ENCODE measurements around the gene SHKBP1.

Gene SHKBP1

DNA sequence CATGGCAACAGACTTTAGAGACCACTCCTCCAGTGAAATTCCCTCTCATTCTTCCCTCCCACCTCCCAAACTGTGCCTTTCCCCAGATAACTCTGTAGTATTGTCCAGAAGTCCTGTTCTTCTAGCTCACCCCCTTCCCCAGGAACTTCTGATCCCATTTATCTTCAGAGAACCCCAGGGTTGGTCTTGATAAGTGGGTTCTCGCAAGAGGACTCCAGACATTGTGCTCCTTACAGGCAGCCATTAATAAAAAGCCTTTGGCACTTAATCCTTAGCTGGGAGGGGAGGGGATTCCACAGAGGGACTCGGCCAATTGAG is 26.4 kb downstream of the SHKBP1 start:
- DNase-seq (ENCODE audit: low spot score) = no peak

DNA sequence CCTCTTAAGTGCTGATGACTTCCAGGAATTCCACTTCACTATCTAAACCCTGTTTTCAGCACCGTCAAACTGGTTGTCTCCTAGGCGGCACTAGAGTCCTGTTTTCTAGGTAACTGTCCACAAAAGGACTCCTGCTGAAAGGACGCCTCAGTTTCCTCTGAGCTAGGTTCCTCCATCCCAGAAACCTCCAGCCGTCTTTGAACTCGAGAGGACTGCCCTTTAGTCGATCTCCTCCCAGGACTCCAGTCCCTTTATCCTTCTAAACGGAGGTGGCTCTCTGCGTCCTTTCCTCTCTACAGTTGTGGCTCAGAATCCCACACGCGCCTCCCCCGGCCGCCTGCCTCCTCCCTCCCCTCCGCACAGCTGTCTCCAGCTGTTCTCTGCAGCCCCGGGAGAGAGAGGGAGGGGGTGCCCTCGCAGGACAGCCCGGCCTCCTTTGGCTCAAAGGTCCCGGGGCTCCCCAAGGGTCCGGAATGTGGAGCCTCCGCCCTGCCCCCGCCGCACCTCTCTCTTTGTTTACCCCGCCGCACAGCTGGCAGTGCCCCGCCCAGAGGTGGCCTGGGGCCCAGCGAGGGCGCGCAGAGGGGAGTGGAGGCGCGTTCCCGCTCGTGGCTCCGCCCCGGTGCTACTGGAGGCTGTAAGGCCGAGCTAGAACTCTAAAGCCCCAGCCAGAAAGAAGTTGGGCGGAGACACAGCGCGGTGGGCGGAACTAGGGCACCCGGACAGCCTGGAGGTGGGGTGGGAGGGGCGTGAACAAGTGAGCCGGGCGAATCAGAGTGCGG is 26.9 kb downstream of the SHKBP1 start:
- peak; percentile 98 for DNase-seq (ENCODE audit: low spot score)

DNA sequence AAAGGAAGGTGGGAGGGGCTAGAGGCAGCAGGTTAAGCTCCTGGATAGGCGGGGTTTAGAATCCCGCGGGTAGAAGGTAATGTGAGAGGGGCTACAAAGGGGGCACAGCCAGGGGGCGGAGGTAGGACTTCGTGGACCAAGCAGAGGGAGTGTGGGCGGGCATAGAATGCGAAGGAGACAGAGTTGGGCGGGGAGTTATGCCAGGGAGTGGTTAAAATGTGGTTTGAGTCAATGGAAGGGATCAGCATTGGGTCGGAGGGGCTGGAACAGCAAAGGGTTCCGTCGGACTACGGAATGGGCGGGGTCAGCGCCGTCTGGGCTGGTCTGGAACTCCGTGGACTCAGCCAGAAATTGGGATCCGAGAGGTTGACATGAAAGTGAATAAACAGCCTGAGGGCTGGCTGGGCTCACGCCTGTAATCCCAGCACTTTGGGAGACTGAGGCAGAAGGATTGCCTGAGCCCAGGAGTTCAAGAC is 27.5 kb downstream of the SHKBP1 start:
- DNase-seq (ENCODE audit: low spot score) = no peak

DNA sequence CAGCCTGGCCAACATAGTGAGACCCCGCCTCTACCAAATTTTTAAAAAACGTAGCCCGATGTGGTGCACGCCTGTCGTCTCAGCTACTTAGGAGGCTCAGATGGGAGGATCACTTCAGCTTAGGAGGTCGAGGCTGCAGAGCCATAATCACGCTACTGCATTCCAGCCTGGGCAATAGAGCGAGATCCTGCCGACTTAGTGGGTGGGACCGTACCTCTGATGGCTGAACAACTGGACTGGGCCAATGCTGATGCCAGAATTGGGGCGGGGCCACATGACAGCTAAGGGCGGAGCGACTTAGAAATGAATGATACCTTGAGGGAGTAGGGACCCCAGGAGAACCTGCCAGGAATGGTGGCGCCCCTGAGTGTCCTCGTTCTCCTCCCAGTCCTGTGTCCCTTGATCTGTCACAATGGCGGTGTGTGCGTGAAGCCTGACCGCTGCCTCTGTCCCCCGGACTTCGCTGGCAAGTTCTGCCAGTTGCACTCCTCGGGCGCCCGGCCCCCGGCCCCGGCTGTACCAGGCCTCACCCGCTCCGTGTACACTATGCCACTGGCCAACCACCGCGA is 28.1 kb downstream of the SHKBP1 start:
- DNase-seq (ENCODE audit: low spot score) = no peak

DNA sequence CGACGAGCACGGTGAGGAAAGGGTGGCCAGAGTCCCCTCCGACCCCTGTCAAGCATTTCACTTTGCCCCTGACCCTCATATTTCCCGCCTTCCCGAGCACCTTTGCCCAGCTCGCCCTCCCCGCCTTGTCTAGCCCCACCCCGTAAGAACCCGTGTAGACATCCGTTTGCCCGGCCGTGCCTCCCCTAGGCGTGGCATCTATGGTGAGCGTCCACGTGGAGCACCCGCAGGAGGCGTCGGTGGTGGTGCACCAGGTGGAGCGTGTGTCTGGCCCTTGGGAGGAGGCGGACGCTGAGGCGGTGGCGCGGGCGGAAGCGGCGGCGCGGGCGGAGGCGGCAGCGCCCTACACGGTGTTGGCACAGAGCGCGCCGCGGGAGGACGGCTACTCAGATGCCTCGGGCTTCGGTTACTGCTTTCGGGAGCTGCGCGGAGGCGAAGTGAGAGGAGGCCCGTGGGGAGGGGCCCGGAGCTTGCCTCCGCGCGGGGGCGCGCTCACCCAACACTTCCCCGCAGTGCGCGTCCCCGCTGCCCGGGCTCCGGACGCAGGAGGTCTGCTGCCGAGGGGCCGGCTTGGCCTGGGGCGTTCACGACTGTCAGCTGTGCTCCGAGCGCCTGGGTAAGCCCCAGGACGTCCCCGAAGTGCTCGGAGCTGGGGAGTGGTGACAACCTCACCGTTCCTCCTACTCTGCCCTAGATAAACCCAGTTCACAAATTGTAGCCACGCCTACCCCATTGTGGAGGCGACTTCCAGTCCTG is 28.7 kb downstream of the SHKBP1 start:
- DNase-seq (ENCODE audit: low spot score) = peak; percentile 86

DNA sequence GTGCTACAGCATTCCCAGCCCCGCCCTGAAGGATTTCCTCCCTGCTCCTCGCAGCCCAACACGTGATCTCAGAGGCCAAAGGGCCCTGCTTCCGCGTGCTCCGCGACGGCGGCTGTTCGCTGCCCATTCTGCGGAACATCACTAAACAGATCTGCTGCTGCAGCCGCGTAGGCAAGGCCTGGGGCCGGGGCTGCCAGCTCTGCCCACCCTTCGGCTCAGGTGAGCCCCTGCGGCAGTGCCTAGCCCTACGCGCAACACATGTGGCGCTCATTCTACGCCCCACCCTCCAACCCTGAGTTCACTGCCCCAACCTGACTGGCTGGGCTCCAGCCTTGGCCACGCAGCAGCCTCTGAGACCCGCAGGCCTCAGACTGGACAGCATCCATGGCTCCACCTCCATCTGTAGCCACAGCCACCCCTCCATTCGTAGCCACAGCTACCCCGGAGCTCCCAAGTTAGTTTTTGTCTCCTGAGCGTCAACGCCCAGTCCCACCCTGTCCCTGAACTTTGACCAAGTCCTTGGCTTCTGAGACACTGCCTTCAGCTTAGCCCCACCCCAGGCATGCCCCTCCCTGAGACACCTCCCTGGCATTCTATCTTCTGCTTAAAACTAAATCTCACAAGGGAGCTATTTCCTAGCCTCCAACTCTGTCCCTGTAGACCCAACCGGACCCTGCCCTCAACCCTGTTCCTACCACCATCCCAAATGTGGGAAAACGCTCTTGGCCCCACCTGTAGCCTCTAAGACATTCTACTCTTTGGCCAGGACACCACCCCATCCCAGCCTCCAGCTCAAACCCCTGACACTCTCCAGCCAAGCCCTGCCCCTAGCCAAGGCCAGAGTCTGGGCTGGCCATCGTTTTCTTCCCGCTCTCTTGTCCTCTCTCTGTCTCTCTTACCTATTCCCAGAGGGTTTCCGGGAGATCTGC is 30.9 kb downstream of the SHKBP1 start:
- no peak for DNase-seq (ENCODE audit: low spot score)

DNA sequence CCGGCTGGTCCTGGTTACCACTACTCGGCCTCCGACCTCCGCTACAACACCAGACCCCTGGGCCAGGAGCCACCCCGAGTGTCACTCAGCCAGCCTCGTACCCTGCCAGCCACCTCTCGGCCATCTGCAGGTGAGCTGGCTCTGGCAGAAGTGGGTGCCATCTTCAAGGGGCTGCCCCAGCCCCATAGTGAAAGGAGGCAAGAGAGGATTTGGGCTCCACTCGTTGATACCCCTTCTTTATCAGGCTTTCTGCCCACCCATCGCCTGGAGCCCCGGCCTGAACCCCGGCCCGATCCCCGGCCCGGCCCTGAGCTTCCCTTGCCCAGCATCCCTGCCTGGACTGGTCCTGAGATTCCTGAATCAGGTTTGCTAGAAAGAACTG is 31.6 kb downstream of the SHKBP1 start:
- DNase-seq (ENCODE audit: low spot score) = no peak

DNA sequence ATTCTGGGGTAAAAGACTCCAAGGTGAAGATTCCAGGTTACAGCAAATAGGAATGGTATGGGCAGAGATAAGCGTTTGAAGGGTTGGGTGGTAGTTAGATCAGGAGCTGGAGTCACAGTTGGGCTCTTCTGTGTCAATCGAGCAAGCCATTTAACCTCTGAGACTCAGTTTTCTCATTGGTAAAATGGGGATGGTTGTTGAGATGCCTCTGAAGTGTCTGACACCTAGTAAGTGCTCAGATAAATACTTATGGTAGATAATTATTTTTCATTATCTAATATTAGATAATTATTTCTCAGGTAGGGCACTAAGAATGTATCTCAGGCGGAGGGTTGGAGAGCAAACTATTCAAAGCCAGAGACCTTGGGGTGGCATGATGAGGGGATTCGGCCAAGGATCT is 32.3 kb downstream of the SHKBP1 start:
- no peak for DNase-seq (ENCODE audit: low spot score)

DNA sequence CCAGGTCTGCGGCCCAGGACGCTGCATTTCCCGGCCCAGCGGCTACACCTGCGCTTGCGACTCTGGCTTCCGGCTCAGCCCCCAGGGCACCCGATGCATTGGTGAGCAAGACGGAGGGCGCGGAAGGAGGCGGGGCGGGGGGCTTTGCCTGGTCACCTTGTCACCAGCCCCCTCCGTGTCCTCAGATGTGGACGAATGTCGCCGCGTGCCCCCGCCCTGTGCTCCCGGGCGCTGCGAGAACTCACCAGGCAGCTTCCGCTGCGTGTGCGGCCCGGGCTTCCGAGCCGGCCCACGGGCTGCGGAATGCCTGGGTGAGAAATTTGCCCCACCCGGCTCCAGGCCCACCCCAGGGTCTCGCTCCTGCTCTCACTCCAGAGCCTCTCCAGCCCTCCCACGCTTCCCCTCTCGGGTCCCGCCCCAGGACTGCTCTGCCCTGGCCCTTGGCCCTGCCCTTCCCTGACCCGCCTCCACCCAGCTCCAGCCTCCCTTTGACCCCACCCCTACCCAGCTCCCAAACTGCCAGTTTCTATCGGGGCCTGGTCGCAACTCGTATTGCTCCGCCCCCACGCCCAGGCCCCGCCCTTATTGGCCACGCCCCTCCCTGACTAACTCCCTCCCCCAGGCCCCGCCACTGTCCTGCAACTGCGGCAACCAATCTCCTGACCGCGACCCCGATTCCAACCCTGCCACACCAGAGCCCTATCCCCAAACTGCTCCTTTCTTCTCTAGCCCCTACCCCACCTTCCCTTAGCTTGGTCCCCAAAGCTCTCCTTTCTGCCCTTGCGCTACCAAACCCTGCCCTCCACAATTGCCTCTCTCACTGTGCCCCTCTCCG is 33.1 kb downstream of the SHKBP1 start:
- DNase-seq (ENCODE audit: low spot score) = peak; percentile 88

DNA sequence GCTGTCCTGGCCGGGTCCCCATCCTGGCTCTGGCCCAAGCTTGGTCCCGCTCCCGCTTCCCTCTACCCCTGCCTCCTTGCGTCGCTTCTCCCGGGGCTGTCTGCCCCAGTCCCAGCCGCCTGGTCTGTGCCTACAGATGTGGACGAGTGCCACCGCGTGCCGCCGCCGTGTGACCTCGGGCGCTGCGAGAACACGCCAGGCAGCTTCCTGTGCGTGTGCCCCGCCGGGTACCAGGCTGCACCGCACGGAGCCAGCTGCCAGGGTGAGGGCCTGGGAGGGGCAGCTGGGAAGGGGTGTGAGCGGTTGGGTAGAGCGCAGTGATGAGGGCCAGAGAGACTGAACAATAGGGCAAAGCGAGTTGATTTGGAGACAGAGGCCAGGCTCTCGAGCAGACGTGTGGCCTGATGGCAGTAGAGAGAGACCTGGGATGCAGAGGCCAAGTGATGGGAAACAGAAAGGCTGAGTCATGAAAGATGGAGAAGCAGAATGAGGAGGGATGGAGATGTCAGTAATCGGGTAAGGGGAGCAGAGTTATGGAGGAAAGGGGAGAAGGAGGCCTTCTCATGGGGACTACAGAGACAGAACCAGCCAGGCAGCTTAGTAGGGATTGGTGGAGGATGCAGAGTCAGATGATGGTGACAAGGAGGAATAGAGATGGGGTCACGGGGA is 33.9 kb downstream of the SHKBP1 start:
- peak; percentile 62 for DNase-seq (ENCODE audit: low spot score)

DNA sequence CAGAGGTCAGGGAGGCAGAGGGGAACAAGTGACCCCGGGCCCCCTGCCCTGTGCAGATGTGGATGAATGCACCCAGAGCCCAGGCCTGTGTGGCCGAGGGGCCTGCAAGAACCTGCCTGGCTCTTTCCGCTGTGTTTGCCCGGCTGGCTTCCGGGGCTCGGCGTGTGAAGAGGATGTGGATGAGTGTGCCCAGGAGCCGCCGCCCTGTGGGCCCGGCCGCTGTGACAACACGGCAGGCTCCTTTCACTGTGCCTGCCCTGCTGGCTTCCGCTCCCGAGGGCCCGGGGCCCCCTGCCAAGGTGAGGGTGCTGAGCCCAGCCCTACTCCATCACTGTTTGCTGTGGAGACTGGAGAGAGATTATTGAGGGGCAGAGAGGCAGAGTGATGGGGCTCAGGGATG is 34.4 kb downstream of the SHKBP1 start:
- DNase-seq (ENCODE audit: low spot score) = peak; percentile 45

DNA sequence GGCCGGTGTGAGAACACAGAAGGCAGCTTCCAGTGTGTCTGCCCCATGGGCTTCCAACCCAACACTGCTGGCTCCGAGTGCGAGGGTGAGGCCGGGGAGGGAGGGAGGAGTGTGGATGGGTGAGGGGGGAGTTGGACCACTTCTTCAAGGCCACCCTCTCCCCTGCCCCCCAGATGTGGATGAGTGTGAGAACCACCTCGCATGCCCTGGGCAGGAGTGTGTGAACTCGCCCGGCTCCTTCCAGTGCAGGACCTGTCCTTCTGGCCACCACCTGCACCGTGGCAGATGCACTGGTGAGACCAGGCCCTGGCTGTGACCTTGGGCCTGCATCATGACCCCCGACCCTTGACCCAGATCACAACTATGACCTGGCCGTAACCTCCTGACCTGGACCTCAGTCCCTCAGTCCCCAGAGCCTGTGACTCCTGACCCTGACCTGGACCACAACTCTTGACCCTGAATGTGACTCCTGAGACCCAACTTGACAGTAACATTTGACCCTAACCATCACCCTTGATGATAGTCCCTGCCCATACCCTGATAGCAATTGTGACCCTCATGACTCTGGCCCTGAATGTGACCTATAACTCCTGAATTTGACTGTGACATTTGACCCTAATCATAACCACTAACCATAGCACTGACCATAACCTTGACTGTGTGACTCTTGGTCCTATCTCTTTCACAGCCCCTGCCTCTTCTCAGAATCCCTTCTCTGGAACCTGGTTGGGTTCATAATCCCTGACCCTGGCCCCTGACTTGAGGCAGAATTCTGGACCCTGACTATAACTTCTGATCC is 35.4 kb downstream of the SHKBP1 start:
- DNase-seq (ENCODE audit: low spot score) = no peak

DNA sequence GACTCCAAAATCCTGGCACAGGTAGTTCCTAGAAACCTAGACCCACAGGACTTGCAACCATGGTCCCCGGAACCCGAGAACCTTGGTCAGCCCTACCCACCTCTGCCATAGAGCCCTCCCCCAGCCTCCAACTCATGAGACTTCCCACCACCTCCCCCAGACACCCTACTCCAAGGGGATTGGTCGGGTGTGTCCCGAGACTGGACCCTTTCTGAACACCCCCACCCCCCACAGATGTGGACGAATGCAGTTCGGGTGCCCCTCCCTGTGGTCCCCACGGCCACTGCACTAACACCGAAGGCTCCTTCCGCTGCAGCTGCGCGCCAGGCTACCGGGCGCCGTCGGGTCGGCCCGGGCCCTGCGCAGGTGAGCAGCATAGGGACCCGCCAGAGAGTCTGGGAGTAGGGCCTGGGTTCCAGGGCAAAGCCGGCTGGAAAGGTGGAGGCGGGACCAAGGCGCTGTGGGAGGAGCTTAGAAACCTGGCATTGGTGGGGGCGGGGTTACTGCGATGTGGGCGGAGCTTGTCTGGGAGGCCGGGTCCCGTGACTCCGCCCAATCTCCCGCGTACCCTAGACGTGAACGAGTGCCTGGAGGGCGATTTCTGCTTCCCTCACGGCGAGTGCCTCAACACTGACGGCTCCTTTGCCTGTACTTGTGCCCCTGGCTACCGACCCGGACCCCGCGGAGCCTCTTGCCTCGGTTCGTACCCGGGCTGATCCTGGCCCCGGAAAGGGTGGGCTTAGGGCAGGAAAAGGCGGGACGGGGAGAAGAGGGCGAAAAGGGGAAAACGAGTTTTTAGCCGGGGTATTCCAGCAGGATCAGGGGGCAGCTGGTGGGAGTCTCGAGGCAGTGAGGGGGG is 36.4 kb downstream of the SHKBP1 start:
- peak; percentile 54 for DNase-seq (ENCODE audit: low spot score)

DNA sequence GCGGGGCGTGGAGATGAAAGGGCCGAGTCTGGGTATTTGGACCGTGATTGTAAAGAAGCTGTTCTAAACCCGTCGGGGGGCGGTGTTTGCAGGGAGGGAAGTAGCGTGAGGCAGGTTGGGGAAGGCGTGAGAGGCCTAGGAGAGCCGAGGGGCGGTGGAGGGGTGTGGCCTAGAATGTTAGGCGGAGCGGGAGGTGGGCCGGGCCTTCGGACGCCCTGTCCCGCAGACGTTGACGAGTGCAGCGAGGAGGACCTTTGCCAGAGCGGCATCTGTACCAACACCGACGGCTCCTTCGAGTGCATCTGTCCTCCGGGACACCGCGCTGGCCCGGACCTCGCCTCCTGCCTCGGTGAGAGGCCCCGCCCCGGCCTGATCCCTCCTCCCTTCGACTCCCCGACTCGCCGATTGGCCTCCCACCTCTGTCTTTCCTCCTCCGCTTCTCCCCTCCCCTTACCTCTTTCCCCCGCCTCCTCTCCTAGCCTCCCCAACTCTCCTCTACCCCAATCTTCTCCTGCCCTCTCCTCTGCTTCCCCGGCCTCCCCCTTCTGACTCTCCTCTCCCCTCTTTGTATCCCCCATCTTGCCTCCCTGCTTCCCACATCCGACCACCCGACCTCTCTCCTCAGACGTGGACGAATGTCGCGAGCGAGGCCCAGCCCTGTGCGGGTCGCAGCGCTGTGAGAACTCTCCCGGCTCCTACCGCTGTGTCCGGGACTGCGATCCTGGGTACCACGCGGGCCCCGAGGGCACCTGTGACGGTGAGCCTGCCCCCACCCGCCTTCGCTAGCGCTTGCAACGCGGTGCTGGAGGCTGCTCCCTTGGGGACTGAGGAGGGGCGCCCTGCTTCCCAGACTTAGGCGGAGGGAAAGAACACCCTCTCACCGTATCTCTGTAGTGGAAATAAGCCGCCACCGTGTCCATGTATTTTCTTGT is 37.3 kb downstream of the SHKBP1 start:
- peak; percentile 78 for DNase-seq (ENCODE audit: low spot score)

DNA sequence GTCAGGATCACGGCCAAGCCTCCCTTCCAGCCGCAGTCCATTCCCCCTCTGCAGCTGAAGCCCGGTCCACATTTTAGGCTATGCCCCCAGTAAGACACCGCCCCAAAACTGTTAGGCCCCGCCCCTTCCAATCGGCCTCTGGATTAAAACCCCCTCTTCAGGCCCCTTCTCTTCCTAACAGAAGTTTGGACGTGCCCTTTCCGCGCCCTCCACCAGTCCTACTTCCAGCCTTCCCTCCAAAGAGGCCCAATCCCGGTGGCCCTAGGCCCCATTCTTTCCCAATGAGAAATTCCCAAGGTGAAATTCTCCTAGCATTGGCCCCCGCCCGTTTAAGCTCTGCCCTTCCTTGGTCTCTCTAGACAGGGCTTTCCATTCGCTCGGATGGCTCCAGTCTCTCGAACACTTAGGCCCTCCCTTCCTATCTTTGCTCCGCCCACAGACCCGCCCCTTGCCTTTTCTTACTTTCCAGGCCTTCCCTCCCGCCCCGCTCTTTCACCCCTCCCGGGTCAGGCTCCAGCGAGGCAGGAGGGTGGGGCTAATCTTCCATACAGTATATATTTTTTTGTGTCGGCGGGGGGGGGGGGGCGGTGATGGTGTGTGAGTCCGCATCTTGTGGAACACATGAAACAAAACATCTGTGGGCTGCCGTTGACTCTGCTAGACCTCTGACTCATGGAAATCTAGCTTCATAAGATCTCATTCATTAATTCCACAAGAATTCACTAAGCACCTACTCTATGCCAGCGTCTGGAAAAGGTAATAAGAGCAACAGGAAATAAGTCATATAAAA is 38.1 kb downstream of the SHKBP1 start:
- DNase-seq (ENCODE audit: low spot score) = peak; percentile 88

DNA sequence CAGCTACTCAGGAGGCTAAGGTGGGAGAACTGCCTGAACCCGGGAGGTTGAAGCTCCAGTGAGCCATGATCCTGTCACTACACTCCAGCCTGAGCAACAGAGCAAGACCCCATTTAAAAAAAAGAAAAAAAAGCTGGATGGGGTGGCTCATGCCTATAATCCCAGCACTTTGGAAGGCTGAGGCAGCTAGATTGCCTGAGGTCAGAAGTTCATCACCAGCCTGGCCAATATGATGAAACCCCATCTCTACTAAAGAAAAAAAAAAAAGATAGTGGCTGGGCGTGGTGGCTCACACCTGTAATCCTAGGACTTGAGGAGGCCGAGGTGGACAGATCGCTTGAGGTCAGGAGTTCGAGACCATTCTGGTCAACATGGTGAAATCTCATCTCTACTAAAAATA is 39.5 kb downstream of the SHKBP1 start:
- DNase-seq (ENCODE audit: low spot score) = no peak

DNA sequence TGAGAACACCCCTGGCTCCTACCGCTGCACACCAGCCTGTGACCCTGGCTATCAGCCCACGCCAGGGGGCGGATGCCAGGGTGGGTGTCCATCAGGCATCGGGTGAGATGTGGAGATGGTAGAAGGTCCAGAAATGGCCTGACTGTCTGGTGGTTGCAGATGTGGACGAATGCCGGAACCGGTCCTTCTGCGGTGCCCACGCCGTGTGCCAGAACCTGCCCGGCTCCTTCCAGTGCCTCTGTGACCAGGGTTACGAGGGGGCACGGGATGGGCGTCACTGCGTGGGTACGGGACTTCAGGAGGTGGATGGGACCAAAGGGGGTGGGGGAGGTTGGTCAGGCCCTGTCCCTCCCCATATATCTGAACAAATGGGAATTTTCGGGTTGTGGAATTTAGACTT is 40.3 kb downstream of the SHKBP1 start:
- DNase-seq (ENCODE audit: low spot score) = no peak
